Measurements from ENCODE around the gene TSPAN18.
A peak's percentile ranks its signal among the peaks of the same experiment; 100 is the strongest.

TSPAN18 gene

GRCh38 chr11:44763121-44763820 is 36.5 kb downstream of the TSPAN18 start:
- no peak for DNase-seq

GRCh38 chr11:44764583-44764982 is 37.8 kb downstream of the TSPAN18 start:
- no peak for DNase-seq

DNA sequence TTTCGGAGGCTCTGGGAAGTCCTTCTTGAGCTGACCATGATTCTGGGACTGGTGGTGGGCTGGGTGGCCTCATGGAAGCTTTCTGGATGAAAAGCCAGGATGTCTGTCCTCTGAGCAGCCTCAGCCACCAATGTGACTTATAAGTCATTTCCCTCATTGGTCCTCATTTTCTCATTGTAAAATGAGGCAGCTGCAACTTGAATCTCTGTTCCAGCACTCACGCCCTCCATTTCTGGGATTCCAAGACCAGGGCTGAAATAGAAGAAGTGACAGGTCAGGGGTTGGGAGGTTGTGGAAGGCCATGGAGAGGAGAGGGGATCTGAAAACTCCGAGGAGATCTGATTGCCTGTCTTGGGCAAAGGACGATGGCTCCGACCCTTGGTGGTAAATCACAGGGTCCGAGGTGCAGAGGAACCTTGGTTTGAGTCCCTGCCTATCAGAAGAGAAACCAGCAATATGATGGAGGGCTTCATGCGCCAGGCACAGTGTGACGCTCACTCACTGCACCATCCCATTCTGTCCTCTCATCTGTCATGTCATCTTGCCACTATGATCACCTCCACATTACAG is 38.3 kb downstream of the TSPAN18 start:
- no peak for DNase-seq

- no peak for DNase-seq
These were observed 38.9 kb downstream of the TSPAN18 start for GRCh38 chr11:44765676-44766075.

GRCh38 chr11:44766112-44766971 is 39.6 kb downstream of the TSPAN18 start:
- DNase-seq, result peak; percentile 89

DNA sequence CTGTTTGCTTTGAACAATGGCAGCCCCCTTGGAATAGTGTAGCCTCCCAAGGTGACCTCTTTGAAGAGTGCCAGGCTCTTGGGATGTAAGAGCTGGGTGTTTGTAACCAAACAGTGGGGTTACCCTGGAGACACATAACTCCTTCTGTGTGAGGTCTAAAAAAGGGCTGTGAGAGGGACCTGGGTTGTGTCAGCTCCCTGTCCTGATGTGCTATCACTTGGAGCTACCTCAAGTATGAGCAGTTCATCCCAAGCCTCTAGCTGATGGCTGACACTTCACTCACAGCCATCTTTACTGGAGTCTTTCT is 40.2 kb downstream of the TSPAN18 start:
- DNase-seq, result no peak

DNA sequence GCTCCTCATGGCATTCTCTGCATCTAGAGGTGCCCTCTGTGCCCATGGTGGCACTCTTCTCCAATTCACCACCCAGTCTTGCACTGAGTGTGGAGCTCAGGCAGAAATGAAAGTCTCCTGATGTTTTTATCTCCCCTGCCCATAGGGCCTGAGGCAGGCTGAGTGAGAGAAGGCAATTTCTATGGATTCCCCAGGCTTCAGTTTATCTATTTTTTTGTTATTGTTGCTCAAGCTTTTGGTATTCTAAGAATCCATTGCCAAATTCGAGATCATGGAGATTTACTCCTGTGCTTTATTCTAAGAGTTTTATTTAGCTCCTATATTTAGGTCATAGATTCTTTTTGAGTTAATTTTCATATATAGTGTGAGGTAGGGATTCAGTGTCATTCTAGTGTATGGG is 40.7 kb downstream of the TSPAN18 start:
- DNase-seq, result peak; percentile 38

DNA sequence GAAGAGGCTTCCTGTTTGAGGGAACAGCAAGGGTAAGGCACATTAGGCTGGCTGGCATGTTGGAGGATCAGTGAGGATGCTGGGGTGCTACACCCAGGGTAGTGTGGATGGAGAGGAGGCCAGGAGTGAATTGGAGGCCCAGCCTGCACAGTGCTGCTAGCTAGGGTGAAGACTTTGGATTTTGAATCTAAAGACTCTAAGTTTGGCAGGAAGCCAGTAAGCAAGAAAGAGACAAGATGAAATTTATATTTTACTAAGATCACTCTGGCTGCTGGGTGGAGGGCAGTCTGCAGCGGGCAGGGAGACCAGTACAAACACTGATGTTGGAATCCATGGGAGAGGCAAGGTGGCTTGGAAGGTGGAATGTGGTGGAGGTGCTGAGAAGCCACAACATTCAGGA is 43.6 kb downstream of the TSPAN18 start:
- peak; percentile 45 for DNase-seq

- no peak for DNase-seq
These were observed 44.5 kb downstream of the TSPAN18 start for GRCh38 chr11:44771252-44771734.

GRCh38 chr11:44771841-44772240 is 45.1 kb downstream of the TSPAN18 start:
- no peak for DNase-seq

DNA sequence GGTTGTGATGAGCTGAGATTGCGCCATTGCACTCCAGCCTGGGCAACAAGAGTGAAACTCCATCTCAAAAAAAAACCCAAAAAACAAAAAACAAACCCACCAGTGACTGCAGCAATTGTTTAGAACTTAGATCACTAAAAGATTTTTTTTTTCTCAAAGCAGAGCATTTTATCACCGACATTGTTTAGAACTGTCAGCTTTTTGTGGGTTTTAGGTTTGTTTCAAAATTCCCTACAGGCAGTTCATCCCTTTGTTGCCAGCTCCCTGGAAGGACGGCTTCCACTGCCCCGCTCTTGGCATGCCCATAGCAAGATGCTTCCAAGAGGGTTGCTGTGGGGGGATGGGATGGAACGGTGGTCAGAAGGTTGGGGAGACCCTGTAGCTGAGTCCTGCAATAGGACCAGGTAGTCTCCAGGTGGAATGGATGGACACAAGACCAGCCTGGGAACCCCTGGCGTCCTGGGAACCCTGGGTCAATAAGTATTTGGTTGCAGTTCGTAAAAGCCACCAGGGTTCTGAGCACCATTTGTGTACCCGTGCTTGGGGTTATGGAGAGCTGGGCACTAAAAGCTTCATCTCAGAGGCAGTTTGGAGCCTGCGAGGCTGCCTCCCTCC is 46.7 kb downstream of the TSPAN18 start:
- no peak for DNase-seq

GRCh38 chr11:44774108-44774507 is 47.3 kb downstream of the TSPAN18 start:
- no peak for DNase-seq

DNA sequence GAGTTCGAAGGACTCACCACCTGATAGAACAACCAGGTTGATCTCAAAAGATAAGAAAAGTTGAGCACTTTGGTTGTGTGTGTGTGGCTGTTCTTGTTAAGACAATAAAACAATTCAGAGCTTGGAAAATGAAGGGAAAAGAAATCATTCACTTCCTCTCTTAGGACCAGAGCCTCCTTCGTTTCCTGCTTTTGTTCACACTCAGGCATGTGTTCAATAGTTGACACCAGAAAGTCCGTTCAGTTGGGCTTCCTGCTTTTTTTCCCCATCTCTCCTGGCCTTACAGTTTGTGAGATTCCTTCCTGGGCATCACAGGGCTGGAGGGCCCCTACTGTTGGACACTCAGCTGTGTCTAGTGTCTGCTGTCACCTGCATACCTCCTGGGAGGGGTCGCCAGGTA is 48.0 kb downstream of the TSPAN18 start:
- DNase-seq, result no peak

DNA sequence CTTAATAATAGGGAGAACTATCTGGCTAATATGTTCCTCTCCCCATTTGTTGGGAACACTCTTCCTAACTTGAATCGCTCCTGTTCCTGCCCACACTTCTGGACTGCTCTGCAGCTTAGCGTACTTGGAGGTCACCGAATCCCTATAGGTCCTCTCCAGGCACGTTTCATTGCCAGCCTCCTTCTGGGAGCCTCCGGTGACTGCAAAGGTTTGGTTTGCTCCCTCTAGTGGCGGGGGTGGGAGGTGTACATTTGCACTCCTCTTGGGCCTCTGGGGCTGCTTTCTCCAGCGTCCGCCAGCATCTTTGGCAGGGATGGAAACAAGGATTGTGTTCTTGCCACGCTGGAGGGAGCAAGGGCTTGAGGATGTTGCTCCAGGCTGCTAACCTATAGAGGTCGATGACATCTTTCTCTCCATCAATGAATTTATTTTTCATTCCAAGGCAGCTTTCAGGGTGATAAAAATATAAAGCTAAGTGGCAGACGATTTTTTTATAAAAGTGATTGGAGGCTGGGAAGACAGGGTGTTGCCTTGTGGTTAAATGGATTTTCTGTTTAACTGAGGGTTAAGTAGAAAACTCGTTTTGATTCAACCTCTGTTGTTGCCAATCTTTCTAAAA is 48.7 kb downstream of the TSPAN18 start:
- peak; percentile 87 for DNase-seq

DNA sequence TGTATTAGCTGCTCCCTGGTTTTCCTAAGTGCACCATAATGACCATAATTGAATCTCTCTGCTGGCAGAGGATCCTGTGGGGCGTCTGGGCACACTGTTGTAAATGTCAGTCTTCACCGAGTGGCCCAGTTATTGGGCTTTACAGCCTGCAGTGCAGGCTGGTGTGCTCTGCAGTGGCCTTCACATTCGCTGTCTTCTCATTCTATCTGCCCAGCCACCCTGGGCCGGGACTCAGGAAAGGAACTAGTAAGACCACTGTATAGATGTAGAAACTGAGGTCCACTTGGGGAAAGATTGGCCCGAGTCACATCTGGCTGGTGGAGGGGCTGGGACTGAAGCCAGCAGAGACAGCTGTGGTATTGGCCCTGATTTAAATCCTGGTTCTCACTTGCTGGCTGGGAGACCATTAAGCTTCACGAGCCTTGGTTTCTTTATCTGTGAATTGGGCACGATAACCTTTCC is 49.3 kb downstream of the TSPAN18 start:
- DNase-seq, result no peak

DNA sequence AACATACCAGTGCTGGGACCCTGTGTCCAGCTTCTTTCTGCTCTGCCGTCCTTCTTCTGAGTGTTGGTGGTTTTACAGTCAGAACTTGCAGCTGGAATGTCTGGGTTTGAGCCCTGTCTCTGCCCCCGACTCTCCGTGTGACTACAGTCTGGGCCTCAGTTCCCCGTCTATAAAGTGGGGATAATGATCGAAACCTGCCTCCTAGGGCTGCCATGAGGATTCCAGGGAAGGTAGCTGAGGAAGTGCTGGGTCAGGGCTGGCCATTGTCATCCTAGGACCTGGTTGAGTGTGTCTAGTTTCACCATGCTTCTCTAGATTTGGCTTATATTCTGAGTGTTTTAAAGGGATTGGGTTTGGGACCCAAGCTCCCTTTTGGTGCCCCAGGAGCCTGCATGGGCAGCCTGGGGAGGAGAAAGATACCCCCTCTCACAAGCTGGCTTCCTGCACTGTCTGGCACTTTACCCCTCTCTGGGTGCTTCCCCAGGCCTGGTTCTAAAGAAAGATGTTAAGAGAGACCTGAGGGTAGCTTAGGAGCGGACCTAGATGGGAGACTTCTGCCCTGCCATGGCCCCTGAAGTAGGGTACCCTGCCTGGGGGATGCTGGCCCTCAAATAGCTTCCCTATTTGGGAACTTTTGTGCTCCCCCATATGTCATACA is 49.9 kb downstream of the TSPAN18 start:
- DNase-seq, result no peak

DNA sequence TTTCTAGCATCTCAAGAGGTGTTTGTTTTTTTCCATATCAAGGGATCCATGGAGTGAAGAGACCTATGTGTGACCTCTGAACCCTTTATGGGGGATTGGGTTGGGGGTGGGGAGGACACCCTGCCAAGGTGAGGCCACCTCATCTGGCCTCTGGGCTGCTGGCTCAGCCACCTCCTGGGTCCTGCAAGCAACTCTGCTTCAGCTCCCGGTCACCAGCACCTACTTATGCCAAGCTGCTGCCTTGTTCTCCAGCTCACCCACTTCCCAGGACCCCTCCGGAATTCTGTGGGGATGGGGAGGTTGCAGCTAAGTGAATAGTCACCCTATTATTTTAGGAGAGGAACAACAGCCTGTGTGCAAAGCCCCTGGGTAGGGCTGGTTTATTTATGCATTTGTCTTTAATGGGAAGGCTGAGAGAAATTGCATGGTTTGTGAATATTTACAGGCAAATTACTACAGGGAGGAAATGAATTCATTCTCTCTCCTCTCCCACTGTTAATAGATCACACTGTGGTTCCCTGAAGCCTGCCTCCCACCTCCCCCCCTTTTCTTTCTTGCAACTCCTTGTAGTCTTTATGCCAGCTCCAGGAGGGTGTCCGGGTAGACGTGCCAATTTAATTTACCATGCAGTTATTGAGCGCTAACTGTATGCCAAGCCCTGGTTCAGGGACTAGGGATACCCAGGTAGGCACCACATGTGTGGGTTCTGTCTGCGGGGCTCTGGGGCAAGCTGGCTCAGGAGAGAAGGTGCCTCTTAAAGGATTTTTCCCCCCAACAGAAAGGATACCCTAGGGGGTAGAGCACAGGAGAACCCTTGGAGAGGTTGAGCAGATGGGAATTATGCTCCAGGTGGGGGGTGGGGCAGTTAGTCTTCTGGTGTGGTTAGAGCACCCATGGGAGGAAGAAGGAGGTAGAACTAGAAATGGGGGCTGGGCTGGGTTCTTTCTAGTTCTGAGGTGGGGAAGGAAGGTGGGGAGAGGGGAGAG is 50.7 kb downstream of the TSPAN18 start:
- DNase-seq, result no peak

DNA sequence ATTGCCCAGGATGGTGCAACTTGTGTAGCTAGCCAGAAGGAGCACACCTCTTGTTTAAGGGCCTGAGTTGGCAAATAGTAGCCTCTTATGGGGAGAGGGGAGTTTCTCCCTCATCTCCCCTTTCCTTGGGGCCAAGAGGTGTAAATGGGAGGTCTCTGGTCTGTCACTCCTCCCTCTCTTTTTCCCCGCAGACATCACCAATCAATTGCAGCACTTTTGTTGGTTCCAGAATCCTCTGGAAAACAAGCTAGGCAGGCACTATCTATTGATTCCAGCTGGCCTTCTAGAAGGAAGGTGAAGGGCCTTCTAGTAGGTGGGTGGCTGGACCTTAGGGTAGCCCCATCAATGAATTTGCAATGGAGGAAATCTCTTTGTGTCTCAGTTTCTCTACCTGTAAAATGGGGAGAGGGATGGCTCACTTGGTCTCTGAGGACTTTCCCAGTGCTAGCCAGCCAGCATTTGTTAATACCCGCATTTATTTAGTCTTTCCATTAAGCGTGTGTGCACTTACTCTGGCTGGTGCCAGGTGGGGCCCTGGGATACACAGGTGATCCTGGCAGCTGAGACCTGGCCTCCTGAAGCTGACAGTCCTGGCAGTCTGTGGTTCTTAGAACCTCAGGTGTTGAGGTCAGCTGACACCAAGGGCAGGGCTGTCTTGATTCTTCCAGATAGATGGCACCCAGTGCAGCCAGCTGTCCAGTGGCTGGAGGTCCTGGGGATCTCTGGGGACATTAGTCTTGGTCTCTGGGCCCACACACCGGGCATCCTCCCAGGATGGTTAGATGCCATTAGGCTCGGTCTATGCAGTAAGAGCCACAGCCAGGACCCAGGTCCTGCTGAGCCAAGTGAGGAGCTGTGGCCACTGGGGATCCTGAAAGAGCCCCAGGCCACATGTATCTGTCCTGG is 51.7 kb downstream of the TSPAN18 start:
- peak; percentile 60 for DNase-seq

DNA sequence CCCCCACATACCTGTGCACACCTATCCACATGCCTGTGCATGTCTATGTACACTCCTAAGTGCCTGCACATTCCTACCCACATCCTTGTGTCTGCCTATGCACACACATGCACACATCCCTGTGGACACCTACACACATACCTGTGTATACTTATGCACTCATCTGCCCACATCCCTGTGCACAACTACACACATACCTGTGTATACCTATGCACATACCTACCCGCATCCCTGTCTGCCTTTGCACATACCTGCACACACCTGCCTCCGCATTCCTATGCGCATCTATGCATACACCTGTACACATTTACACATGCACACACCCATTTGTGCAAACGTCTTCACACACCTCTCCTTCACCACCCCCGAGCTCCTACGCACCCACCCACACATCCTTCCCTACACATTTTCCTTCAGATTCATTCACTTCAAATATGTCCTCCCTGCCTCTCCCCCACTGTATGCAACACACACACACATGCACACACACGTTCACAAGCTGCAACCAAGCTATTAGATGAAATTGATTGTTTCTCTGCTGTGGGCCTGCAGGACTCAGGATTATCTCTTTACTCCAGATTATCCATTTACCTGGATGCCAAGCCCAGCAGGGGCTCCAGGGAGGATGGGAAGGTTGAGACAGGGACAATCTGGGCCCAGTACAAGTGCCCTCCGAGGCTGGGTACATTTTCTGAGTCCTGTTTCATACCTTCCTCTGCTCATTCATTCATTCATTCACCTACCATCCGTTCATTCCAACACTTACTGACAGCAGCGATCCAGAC is 53.2 kb downstream of the TSPAN18 start:
- no peak for DNase-seq

All from hematopoietic multipotent progenitor cell treated with erythropoietin and hydrocortisone succinate and interleukin-3 and kit ligand, for 4 days (in vitro differentiated cells).